ENCODE data around the gene STXBP6. TPM values are rescaled to one million over a fixed set of nuclear protein-coding genes. Genes with fewer than 3 reads are reported as not detected.

STXBP6 gene
- total RNA-seq, 1 donor from 2014 or later: not detected

DNA sequence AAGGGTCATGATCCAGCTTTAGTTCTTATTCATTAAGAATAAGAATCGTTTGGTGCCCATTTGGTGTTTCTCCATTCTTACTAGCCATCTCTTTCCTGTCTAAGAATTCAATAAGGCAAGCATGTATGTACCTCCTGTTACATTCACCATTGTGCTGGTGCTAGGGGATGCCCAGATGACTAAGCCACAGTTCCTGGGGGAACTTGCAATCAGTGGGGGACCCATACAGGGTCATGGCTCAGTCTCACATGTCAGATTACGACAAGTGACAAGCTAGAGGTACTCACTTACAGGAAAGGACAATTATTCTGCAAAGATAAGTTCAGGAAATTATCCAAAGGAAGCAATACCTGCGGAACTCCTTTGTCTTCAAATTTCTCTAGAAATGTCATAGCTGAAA is 125.4 kb downstream of the STXBP6 start:
- H3K4me1 Mint-ChIP-seq (ENCODE audit: low read depth): no peaks in the 10 kb centered on the region
- intact Hi-C loops (cut with micrococcal nuclease): no loop called here
- H3K9me3 Mint-ChIP-seq: no peaks in the 10 kb centered on the region
- H3K27ac Mint-ChIP-seq: no peak overlapping the region
- no peak overlapping the region for H3K4me3 Mint-ChIP-seq (ENCODE audit: low read depth)
- peaks cover 7% of the 10 kb centered on the region for H3K27me3 Mint-ChIP-seq (ENCODE audit: low read depth)
- H3K36me3 Mint-ChIP-seq (ENCODE audit: low read depth): no peaks in the 10 kb centered on the region
- DNase-seq (ENCODE audit: low spot score): no peak

DNA sequence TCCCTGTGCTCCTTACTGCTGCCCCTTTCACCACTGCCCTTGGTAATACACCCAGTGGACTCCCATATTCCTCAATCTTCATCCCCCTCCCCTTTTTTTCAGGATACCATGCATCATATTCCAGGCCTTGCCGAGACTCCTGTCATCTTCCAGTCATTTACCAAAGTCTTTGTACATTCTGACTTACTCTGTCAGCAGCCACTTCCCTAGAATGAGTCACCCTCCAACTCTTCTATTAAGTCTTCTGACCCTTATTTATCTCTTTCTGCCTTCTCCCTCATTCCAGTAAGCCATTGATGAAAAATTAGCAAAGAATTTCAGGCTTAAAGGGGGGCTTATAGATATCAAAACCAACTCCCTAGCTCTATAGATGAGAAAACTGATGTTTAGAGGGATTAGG is 128.0 kb downstream of the STXBP6 start:
- Mint-ChIP-seq H3K36me3 (ENCODE audit: low read depth) (no peaks in the 10 kb centered on the region), H3K4me3 (ENCODE audit: low read depth) (no peak overlapping the region), H3K27me3 (ENCODE audit: low read depth) (peaks cover 10% of the 10 kb centered on the region), H3K4me1 (ENCODE audit: low read depth) (no peaks in the 10 kb centered on the region), H3K27ac (no peak overlapping the region), H3K9me3 (no peaks in the 10 kb centered on the region)
- no peak for DNase-seq (ENCODE audit: low spot score)
- intact Hi-C loops (cut with micrococcal nuclease): no loop called here

- peaks cover 16% of the 10 kb centered on the region for H3K27me3 Mint-ChIP-seq (ENCODE audit: low read depth)
- no peak overlapping the region for H3K4me3 Mint-ChIP-seq (ENCODE audit: low read depth)
- no peak overlapping the region for H3K27ac Mint-ChIP-seq
- H3K4me1 Mint-ChIP-seq (ENCODE audit: low read depth): no peaks in the 10 kb centered on the region
- intact Hi-C loops (cut with micrococcal nuclease): no loop called here
- H3K9me3 Mint-ChIP-seq: no peaks in the 10 kb centered on the region
- DNase-seq (ENCODE audit: low spot score): no peak
- no peaks in the 10 kb centered on the region for H3K36me3 Mint-ChIP-seq (ENCODE audit: low read depth)
Observed at GRCh38 chr14:24920265-24921075, 129.5 kb downstream of the STXBP6 start.

DNA sequence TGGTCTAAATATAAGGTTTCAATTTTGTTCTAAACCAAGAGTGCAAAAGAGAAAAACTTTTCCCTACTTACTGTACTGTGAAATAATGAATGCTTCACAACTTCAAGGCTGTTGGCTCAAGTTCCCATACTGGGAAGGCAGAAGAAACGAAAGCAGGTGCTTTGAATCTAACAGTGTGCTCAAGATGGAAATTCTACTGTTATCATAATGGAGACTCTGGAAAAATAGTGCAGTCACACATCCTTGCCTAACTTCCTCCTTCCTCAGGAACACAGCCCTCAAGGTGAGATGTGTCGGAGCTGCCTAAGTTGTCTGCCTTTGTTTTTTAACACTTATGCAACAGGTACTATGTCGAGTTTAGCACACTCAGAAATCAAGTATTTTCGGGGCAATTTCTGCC is 131.1 kb downstream of the STXBP6 start:
- Mint-ChIP-seq H3K4me3 (ENCODE audit: low read depth) (no peak overlapping the region), H3K4me1 (ENCODE audit: low read depth) (no peaks in the 10 kb centered on the region), H3K36me3 (ENCODE audit: low read depth) (no peaks in the 10 kb centered on the region), H3K27ac (no peak overlapping the region), H3K9me3 (no peaks in the 10 kb centered on the region), H3K27me3 (ENCODE audit: low read depth) (peaks cover 20% of the 10 kb centered on the region)
- no peak for DNase-seq (ENCODE audit: low spot score)
- intact Hi-C loops (cut with micrococcal nuclease): no loop called here

DNA sequence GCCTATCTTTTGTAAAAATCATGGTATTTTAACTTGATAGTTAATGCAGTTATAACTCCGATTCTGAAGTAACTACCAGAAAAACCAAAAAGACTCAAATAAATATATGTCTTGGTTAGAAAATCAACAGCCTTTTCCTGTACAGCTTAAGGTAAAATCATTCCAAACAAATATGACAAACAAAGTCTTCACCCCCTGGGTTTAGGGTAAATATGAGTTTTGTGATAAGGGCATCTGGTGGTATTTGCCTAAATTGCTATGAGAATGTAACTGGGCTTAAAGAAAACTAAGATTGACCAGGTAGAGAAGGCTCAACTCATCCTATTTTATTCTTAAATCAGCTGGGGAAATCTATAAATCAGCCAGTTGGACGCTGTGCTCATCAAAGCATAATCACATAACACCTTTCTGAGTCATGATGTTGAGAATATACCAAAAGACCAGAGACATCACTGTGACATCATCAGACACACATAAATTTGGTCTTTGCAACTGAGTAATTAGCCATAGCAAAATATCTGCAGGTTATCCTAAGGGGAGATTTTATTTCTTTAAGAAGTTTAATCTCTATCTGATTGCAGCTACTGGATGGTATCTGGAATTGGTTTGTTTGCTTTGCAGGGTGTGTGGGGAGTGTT is 133.9 kb downstream of the STXBP6 start:
- intact Hi-C loops (cut with micrococcal nuclease): no loop called here
- no peaks in the 10 kb centered on the region for H3K9me3 Mint-ChIP-seq
- peaks cover 15% of the 10 kb centered on the region for H3K27me3 Mint-ChIP-seq (ENCODE audit: low read depth)
- no peaks in the 10 kb centered on the region for H3K4me1 Mint-ChIP-seq (ENCODE audit: low read depth)
- no peaks in the 10 kb centered on the region for H3K36me3 Mint-ChIP-seq (ENCODE audit: low read depth)
- H3K27ac Mint-ChIP-seq: no peak overlapping the region
- no peak overlapping the region for H3K4me3 Mint-ChIP-seq (ENCODE audit: low read depth)
- no peak for DNase-seq (ENCODE audit: low spot score)

GRCh38 chr14:24915403-24915921 is 134.5 kb downstream of the STXBP6 start:
- Mint-ChIP-seq H3K27me3 (ENCODE audit: low read depth) (peaks cover 15% of the 10 kb centered on the region), H3K4me3 (ENCODE audit: low read depth) (no peak overlapping the region), H3K36me3 (ENCODE audit: low read depth) (no peaks in the 10 kb centered on the region), H3K4me1 (ENCODE audit: low read depth) (no peaks in the 10 kb centered on the region), H3K27ac (no peak overlapping the region), H3K9me3 (no peaks in the 10 kb centered on the region)
- intact Hi-C loops (cut with micrococcal nuclease): no loop called here
- no peak for DNase-seq (ENCODE audit: low spot score)

- Mint-ChIP-seq H3K9me3 (no peaks in the 10 kb centered on the region), H3K27me3 (ENCODE audit: low read depth) (peaks cover 13% of the 10 kb centered on the region)
Observed at GRCh38 chr14:24913746-24914145, 136.2 kb downstream of the STXBP6 start.

DNA sequence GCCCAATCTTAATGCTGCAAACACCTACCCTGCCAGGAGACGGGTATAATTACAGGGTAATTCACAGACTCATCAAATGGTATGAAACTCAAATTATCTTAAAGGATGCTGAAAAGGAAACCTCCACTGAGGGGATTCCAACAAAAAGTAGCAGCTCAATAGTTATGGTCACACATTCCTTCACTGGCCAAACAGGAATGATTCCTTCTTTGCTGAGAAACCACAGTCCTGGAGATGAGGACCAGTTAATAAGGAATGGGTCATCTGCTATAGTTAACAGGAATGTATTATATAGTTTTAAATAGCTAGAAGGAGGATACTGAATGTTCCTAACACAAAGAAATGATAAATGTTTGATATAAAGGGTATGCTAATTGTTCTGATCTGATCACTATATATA is 136.9 kb downstream of the STXBP6 start:
- Mint-ChIP-seq H3K27me3 (ENCODE audit: low read depth) (peaks cover 13% of the 10 kb centered on the region), H3K4me3 (ENCODE audit: low read depth) (no peak overlapping the region), H3K27ac (no peak overlapping the region), H3K4me1 (ENCODE audit: low read depth) (no peaks in the 10 kb centered on the region), H3K9me3 (no peaks in the 10 kb centered on the region), H3K36me3 (ENCODE audit: low read depth) (no peaks in the 10 kb centered on the region)
- intact Hi-C loops (cut with micrococcal nuclease): no loop called here
- DNase-seq (ENCODE audit: low spot score): no peak

More at GRCh38 chr14:24913746-24914145, 136.2 kb downstream of the STXBP6 start:
- intact Hi-C loops (cut with micrococcal nuclease): no loop called here
- no peak for DNase-seq (ENCODE audit: low spot score)
- H3K36me3 Mint-ChIP-seq (ENCODE audit: low read depth): no peaks in the 10 kb centered on the region
- no peaks in the 10 kb centered on the region for H3K4me1 Mint-ChIP-seq (ENCODE audit: low read depth)
- H3K27ac Mint-ChIP-seq: no peak overlapping the region
- no peak overlapping the region for H3K4me3 Mint-ChIP-seq (ENCODE audit: low read depth)

DNA sequence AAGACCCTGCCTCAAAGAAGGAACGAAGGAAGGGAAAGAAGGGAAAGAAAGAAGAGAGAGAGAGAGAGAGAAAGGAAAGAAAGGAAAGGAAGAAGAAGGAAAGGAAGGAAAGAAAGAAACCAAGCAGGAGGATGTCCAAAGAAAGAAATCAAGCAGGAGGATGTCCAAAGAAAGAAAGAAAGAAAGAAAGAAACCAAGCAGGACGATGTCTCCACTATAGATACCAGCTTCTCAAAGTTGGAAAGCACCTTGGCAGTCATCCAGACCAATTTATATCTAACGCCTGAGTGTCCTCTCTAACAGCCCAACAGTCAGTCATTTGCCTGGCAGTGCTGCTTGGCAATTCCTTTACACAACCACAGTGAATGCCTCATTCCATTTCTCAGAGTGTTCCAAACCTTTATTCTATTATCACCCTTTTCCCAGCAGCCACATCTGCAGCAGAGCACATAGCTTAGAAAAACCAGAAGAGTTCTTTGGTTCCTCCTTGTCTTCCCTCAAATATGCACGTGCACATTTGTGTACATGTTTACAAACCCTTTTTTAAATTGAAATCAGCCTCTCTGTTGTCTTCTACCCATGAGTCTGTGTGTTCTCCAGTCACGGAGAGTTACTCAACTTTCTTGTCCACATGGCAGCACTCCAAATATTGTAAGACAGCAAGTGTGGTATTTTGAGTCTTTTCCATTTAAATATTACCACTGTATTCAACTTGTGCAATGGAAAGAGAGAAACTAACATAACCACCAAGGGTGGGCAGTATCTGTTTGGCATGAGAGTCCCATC is 138.4 kb downstream of the STXBP6 start:
- Mint-ChIP-seq H3K4me1 (ENCODE audit: low read depth) (no peaks in the 10 kb centered on the region), H3K27ac (no peak overlapping the region)

GRCh38 chr14:24910408-24910986 is 139.4 kb downstream of the STXBP6 start:
- Mint-ChIP-seq H3K27ac (no peak overlapping the region), H3K4me1 (ENCODE audit: low read depth) (no peaks in the 10 kb centered on the region), H3K9me3 (no peaks in the 10 kb centered on the region), H3K4me3 (ENCODE audit: low read depth) (no peak overlapping the region), H3K36me3 (ENCODE audit: low read depth) (no peaks in the 10 kb centered on the region), H3K27me3 (ENCODE audit: low read depth) (peaks cover 5% of the 10 kb centered on the region)
- intact Hi-C loops (cut with micrococcal nuclease): no loop called here
- DNase-seq (ENCODE audit: low spot score): no peak

More for the DNA sequence above, 138.4 kb downstream of the STXBP6 start:
- Mint-ChIP-seq H3K9me3 (no peaks in the 10 kb centered on the region), H3K27me3 (ENCODE audit: low read depth) (peaks cover 8% of the 10 kb centered on the region), H3K4me3 (ENCODE audit: low read depth) (no peak overlapping the region), H3K36me3 (ENCODE audit: low read depth) (no peaks in the 10 kb centered on the region)
- intact Hi-C loops (cut with micrococcal nuclease): no loop called here
- DNase-seq (ENCODE audit: low spot score): no peak

- intact Hi-C loops (cut with micrococcal nuclease): no loop called here
- Mint-ChIP-seq H3K4me1 (ENCODE audit: low read depth) (no peaks in the 10 kb centered on the region), H3K9me3 (no peaks in the 10 kb centered on the region), H3K27me3 (ENCODE audit: low read depth) (peaks cover 4% of the 10 kb centered on the region), H3K36me3 (ENCODE audit: low read depth) (no peaks in the 10 kb centered on the region), H3K27ac (no peak overlapping the region), H3K4me3 (ENCODE audit: low read depth) (no peak overlapping the region)
- DNase-seq (ENCODE audit: low spot score): no peak
Observed at GRCh38 chr14:24909523-24910302, 140.2 kb downstream of the STXBP6 start.
